ENCODE results near the gene NEDD9.

Gene NEDD9

DNA sequence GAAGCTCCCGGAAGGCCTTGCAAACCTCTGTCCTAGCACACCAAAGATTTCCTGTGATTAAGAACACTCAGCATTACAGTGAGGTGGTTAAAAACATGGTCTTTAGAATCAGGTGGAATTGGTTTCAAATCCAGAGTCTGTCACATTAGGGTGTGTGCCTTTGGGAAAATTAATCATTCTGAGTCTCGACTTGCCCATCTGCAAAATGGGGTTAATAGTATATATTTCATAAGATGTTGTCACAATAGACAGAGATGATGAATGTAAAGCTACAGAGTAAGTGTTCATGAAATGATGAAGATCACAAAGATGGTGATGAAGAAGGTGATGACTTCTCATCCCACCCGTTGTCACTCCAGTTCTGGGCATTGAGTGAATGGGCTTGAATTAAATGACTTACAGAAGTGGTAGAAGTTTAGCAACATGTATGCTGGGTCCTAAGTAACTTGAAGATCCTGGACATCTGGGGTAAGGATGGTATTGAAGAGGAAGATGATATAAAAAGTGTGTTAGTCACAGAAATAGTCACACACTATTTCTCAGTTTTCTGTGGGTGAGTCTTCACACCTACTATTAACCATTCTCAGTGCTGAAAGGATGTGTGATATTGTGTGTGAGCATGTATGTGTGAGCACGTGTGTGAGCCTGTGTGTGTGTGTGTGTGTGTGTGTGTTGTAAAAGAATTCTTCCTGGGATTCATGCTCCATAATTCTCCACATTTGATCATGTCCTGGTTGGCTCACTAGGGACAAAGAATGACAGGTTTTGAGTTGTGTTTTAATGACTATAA lies 28.0 kb upstream of the NEDD9 start:
- DNase-seq (ENCODE audit: low read depth), result no peak

- DNase-seq (ENCODE audit: low read depth), result peak; percentile 19
These were observed 26.1 kb upstream of the NEDD9 start for GRCh38 chr6:11258260-11259237.

GRCh38 chr6:11255610-11256009 lies 23.1 kb upstream of the NEDD9 start:
- DNase-seq (ENCODE audit: low read depth), result no peak

DNA sequence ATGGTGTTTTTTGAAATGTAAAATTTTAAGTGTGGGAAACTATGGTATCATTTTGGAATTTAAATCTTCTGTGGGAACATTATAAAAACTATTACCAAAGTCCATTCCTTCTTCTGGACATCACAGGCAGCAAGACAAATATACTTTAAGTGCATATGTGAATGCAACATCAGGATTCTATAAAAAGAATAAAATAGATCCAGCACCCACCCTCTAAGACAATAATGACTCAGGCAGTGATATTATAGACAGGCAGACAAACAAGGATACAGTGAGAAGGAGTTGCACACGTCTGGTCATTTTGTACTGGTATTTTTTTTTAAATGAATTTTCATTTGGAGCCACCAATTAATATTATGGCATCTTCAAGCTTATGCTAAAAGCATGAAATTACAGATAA lies 21.1 kb upstream of the NEDD9 start:
- DNase-seq (ENCODE audit: low read depth), result no peak

DNA sequence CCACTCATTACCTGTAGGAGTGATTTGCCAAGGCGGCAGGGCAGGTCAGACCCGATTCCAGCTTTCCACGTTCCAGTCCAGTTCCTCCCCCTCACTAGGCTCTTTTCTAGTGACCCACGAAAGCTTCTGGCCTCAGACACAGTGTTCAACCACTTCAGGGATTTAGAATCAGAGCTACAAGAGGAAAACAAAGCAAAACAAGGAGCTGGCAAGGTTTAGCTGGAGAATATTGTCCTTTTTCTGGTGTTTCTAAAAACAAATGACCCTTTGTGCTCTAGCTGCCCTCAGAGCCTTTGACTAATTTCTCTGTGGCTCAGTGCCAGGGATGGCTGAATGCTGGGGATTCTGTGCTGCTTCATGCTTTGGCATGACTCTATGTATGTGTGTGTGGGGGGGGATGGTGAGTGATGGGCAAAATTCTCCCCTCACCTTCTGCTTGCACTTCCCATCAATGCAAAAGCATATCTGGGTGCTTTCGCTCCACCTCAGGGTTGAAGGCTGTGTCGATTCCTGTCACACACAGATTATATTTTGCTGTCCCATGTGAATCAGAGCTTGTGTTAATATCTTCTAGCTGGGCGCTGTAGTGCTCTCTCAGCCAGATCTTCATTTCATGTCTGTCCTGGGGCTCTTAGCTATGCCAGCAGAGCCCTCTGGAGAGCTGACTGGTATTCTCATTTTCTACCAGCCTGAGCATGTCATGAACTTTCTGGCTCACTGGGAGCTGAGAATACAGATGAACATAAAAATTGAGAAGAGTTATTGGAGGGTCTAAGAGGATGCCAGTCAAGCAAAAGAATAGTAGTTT lies 19.3 kb upstream of the NEDD9 start:
- DNase-seq (ENCODE audit: low read depth), result no peak

DNA sequence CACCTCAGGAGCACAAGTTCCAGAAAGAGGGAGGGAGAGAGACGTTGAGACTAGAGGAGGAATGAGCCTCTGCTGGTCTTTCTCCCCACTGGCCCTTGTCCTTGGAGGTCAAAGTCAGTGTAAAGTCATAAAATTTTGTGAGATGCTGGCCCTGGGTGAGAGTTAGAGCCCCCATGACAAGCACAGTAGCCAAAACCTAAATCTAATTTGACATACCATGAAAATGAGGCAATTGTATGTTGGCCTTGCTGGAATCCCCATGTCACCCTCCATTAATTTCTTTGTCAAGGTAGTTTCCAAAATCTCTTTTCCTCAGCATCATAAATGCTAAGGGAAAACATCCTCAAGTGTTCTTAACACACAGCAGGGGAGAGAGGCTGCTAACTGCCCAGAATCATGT lies 17.6 kb upstream of the NEDD9 start:
- DNase-seq (ENCODE audit: low read depth), result no peak

GRCh38 chr6:11248974-11249761 lies 16.7 kb upstream of the NEDD9 start:
- DNase-seq (ENCODE audit: low read depth), result no peak

DNA sequence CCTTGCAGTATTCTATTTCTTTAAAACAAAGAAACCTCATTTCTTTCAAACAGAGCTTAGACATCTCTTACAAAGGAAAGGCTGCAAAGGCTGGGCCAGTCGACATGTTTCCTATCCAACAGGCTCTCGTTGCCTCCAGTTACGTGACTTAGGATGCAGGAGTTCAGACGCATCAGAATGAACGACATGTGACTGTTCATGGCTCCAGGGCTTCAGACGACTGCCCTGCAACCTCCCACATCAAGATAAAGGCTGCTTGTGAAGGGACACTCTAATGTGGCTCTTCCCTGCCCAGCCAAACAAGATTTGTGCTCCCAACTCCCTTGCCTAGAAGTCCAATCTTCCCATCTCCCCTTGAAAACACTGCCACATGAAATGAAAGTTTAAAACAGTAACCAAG lies 14.3 kb upstream of the NEDD9 start:
- DNase-seq (ENCODE audit: low read depth), result no peak

DNA sequence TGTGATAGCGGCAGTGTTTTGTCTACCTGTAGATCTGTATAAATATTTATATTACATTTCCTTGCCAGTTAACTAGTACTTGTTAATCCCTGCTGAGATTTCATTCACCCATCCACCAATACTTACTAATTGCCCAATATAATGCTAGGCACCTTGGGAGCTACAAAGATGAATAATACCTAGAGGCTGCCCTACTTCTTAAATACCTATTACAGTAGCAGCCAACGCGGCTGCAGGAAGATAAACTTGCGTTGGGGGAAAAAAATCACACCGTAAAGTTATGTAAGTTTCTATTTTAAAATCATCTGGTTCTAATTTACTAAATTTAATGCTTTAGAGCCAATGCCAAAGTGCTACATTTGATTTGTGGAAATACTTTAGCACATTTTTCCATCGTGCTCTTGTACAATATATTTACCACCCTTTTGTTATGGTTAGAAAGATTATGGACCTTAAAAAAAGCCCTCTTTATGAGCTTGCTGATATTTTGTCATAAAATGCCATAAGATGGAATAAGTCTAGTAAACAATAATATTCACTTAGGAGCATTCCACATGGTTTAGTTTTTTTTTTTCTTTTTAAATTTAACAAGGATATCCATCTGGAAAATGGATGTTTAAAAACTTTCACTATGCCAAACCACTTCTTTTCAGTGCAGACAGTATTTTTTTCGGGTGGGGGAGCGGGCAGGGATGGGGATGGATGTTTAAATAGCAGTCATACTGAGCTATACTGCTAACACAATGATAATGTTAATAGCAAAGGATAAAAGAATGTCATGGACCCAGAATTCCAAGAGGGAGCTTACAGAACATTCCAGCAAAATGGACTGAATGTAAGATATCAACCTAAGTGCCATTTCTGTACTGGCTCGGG lies 13.2 kb upstream of the NEDD9 start:
- no peak for DNase-seq (ENCODE audit: low read depth)

- no peak for DNase-seq (ENCODE audit: low read depth)
These were observed 12.1 kb upstream of the NEDD9 start for GRCh38 chr6:11244387-11245126.

GRCh38 chr6:11243861-11244260 lies 11.4 kb upstream of the NEDD9 start:
- no peak for DNase-seq (ENCODE audit: low read depth)

DNA sequence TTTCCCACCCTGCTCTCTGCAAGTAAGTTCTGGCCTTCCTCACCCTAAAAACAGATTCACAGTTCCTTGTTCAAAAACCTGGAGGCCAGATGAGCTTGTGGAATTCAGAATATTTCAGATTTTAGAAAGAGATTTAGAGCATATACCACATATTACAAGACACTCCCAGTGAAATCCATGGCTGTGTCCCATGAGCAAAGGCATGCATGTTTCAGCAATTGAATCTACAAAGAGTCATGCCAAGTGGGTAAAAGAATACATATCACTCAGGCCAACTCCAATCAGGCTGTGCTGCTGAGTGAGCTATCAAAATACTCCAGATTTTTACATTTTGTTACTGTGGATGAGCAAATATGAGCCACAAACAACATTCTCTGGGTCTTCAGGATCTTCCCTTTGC lies 10.2 kb upstream of the NEDD9 start:
- no peak for DNase-seq (ENCODE audit: low read depth)

GRCh38 chr6:11241793-11242201 lies 9.3 kb upstream of the NEDD9 start:
- DNase-seq (ENCODE audit: low read depth), result no peak

- DNase-seq (ENCODE audit: low read depth), result no peak
These were observed 8.8 kb upstream of the NEDD9 start for GRCh38 chr6:11241154-11241792.

GRCh38 chr6:11237956-11238355 lies 5.5 kb upstream of the NEDD9 start:
- no peak for DNase-seq (ENCODE audit: low read depth)

GRCh38 chr6:11237428-11237827 lies 5.0 kb upstream of the NEDD9 start:
- no peak for DNase-seq (ENCODE audit: low read depth)

- no peak for DNase-seq (ENCODE audit: low read depth)
These were observed 4.4 kb upstream of the NEDD9 start for GRCh38 chr6:11236915-11237314.

DNA sequence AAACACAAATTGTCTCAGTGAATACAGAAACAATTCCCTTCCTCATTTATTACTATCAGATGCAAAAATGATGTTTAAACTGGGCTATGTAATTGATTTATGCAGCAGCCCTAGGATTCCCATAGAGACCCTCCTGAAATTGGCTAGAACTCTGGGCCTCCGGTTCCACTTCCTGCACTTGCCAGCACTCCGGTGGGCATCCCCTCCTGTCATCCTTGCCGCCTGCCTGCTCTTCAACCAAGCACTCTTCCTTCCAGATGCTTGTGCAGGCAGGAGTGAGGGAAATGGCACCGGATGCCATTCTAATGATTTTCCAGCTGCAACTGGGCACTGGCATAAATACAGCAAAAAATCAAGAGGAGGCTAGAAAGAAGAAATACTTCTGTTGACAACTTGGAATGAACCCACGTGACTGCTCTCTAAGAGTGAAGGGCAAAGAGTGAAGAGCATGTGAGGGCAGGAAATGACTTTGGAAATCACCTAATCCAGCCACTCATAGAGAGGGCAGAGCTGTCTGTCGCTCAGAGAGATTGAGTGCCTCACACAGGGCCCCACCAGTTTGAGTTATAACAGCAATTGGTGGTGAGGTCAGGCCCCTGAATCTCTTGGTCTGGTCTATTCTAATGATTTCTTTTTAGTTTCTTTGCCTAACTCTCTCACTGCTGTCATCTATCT lies 3.7 kb upstream of the NEDD9 start:
- DNase-seq (ENCODE audit: low read depth), result no peak

DNA sequence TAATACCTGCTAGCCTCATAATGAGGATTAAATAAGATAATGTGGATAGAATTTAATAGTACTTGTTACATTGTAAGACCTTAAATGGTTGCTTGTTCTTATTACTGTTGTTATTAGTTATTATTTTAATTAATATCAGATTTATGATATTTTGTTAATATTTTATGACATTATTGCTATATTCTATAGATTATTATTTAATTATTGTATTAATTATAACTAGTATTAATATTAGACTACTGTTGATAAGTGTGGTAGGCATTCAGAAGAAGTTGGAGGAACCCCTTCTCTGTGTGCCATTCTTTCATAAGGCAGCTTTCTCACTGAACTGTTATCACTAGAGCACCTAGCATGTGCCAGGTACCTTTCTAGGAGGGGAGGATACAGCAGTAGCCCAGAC lies 2.6 kb upstream of the NEDD9 start:
- DNase-seq (ENCODE audit: low read depth), result no peak

Measured in activated gamma-delta T cell treated with anti-CD3 and anti-CD28 coated beads, Interleukin-2, amount 50 U/mL, for 16 hours (primary cell).